ENCODE data around the gene RASGRP1. TPM values are rescaled to one million over a fixed set of nuclear protein-coding genes. Genes with fewer than 3 reads are reported as not detected.

Gene RASGRP1
- total RNA-seq, 1 donor from 2014 or later, result 0.44 TPM

DNA sequence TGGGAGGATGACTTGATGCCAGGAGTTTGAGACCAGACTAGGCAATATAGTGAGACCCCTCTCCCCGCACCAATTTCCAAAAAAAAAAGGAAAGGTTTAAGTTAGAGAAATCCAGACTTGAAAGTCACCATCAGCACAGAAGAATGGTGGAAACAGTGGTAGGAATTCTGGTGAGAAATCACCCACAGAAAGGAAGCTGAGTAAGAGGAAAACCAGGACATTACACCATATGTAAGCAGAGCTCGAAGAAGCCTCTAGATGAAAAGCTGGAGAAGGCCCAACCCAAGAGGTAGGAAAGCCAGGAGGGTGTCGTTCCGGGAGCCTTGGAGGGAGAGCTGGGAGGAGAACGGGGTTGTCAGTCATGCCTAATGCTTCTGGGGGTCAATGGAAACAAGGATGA lies 40.5 kb downstream of the RASGRP1 start:
- intact Hi-C loops (cut with micrococcal nuclease), result no loop called here
- Histone ChIP-seq H3K27me3 (ENCODE audit: low read depth) (peaks cover 23% of the 10 kb centered on the region), H3K36me3 (no peaks in the 10 kb centered on the region), H3K4me3 (no peak overlapping the region), H3K27ac (replicated peaks) (no peak overlapping the region), H3K4me1 (no peaks in the 10 kb centered on the region), H3K9me3 (replicated peaks) (no peaks in the 10 kb centered on the region)
- TF ChIP-seq, protein P1, sequence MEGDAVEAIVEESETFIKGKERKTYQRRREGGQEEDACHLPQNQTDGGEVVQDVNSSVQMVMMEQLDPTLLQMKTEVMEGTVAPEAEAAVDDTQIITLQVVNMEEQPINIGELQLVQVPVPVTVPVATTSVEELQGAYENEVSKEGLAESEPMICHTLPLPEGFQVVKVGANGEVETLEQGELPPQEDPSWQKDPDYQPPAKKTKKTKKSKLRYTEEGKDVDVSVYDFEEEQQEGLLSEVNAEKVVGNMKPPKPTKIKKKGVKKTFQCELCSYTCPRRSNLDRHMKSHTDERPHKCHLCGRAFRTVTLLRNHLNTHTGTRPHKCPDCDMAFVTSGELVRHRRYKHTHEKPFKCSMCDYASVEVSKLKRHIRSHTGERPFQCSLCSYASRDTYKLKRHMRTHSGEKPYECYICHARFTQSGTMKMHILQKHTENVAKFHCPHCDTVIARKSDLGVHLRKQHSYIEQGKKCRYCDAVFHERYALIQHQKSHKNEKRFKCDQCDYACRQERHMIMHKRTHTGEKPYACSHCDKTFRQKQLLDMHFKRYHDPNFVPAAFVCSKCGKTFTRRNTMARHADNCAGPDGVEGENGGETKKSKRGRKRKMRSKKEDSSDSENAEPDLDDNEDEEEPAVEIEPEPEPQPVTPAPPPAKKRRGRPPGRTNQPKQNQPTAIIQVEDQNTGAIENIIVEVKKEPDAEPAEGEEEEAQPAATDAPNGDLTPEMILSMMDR (IDR thresholded peaks at IDR 0.05; ENCODE audit: borderline replicate concordance), result no peak
- DNase-seq, result no peak

DNA sequence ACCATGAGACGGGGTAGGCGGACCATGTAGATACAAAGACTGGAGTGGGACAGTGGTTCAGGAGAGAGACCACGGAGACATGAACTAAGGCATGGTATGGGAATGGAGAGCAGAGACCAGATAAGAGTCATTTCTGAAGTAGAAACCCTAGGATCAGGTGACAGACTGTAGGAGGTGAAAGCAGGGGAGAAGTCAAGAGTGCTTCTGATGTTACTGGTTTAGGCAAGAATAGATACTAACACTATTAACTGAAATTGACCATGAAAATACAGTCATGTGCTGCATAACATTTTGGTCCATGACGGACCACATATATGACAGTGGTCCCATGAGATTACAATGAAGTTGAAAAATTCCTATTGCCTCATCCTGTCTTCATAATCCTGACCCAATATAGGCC lies 41.7 kb downstream of the RASGRP1 start:
- Histone ChIP-seq H3K4me3 (no peak overlapping the region), H3K9me3 (replicated peaks) (no peaks in the 10 kb centered on the region), H3K27me3 (ENCODE audit: low read depth) (peaks cover 34% of the 10 kb centered on the region), H3K4me1 (no peaks in the 10 kb centered on the region), H3K27ac (replicated peaks) (no peak overlapping the region), H3K36me3 (no peaks in the 10 kb centered on the region)
- intact Hi-C loops (cut with micrococcal nuclease), result no loop called here
- TF ChIP-seq, protein P1 (IDR thresholded peaks at IDR 0.05; ENCODE audit: borderline replicate concordance), result no peak
- DNase-seq, result no peak

DNA sequence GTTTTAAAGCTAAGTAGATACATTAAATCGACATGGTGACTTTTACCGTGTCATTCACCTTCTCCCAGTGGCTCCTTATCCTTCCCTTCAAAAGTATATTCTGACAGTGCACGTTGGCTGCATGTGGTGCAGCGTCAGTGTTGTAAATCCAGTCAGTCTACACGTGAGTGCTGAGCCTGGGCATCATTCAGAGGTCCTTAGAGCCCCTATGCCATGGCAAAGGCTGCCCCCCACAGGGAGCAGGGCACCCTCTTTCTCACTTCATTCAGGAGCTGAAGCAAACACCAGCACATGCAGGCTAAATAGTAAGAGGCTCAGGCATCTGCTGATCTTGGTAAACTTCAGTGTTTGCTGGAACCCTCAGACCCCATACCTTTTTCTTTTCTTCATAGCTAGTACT lies 43.3 kb downstream of the RASGRP1 start:
- Histone ChIP-seq H3K27me3 (ENCODE audit: low read depth) (peaks cover 50% of the 10 kb centered on the region), H3K36me3 (no peaks in the 10 kb centered on the region), H3K4me1 (no peaks in the 10 kb centered on the region), H3K9me3 (replicated peaks) (no peaks in the 10 kb centered on the region), H3K27ac (replicated peaks) (no peak overlapping the region), H3K4me3 (no peak overlapping the region)
- TF ChIP-seq, protein P1 (IDR thresholded peaks at IDR 0.05; ENCODE audit: borderline replicate concordance), result no peak
- no peak for DNase-seq
- intact Hi-C loops (cut with micrococcal nuclease), result no loop called here

DNA sequence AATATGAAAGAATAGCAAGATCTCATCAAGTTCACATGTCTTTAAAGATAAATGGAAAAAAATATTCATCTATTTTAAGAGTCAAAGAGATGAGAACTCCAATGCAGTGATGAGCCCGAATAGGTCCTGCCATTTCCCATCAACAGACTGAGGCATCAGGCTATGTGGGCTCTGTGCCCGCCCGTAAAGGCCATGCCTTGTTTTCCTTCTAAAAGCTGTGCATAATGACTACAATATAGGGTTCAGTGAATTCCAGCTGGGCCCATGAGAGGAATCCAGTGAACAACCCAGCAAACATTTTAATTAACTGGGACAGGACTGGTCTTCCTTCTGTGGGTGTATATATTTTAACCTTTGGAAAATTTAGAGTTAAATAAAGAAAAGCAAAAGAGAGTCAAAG lies 44.6 kb downstream of the RASGRP1 start:
- Histone ChIP-seq H3K27me3 (ENCODE audit: low read depth) (peaks cover 62% of the 10 kb centered on the region), H3K9me3 (replicated peaks) (no peaks in the 10 kb centered on the region), H3K4me1 (no peaks in the 10 kb centered on the region), H3K36me3 (no peaks in the 10 kb centered on the region), H3K4me3 (no peak overlapping the region), H3K27ac (replicated peaks) (no peak overlapping the region)
- DNase-seq, result no peak
- intact Hi-C loops (cut with micrococcal nuclease), result no loop called here
- TF ChIP-seq, protein P1 (IDR thresholded peaks at IDR 0.05; ENCODE audit: borderline replicate concordance), result no peak

DNA sequence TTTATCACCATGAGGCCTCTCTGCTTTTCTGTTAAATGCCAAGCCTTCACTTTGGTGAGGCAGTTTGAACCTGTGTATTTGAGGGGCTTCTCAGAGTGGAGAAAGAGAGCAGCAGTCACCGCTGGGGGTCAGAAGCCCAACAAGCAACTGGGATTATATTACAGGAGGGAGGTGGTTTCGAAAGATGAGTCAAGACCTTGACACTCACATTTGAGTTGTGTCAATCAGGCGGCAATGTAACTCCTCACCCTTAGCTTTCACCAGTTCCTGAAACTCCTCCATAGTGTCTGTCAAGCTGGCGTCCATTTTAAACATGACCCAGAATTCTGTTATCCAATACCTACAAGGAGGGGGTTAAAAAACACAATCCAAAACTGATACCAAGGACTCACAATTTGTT lies 46.5 kb downstream of the RASGRP1 start:
- Histone ChIP-seq H3K4me3 (no peak overlapping the region), H3K27me3 (ENCODE audit: low read depth) (peaks cover 82% of the 10 kb centered on the region), H3K9me3 (replicated peaks) (no peaks in the 10 kb centered on the region), H3K4me1 (no peaks in the 10 kb centered on the region), H3K36me3 (no peaks in the 10 kb centered on the region), H3K27ac (replicated peaks) (no peak overlapping the region)
- TF ChIP-seq, protein P1 (IDR thresholded peaks at IDR 0.05; ENCODE audit: borderline replicate concordance), result no peak
- intact Hi-C loops (cut with micrococcal nuclease), result no loop called here
- no peak for DNase-seq
